ENCODE results near the gene FIGNL2. TPM values are rescaled to one million over a fixed set of nuclear protein-coding genes. Genes with fewer than 3 reads are reported as not detected.

The FIGNL2 gene
- total and polyA plus RNA-seq, 2 experiments from 2014 or later: 1.1 to 5.2 TPM

GRCh38 chr12:51873251-51873994, 24.9 kb upstream of the FIGNL2 start:
- H4K20me1 ChIP-seq (replicated peaks; ENCODE audit: insufficient read depth): no peaks in the 10 kb centered on the region
- H3K36me3 ChIP-seq (ENCODE audit: insufficient read depth): no peaks in the 10 kb centered on the region
- peaks cover 26% of the 10 kb centered on the region for H3K4me1 ChIP-seq (ENCODE audit: insufficient read depth)
- no peak overlapping the region for H3K4me2 ChIP-seq
- H3K27me3 Mint-ChIP-seq (ENCODE audit: insufficient read depth, low read depth, poor library complexity): peaks cover 11% of the 10 kb centered on the region
- peaks cover 16% of the 10 kb centered on the region; the same call in 1 of the 2 replicates for H3F3A ChIP-seq (replicated peaks; ENCODE audit: low read depth)
- no peaks in the 10 kb centered on the region for H3K9me3 Mint-ChIP-seq
- DNase-seq (ENCODE audit: low spot score): no peak
- H3K79me2 ChIP-seq (replicated peaks; ENCODE audit: insufficient read depth): no peaks in the 10 kb centered on the region
- no peaks in the 10 kb centered on the region for H3K36me3 Mint-ChIP-seq (ENCODE audit: low read depth)
- H3K27me3 ChIP-seq (ENCODE audit: insufficient read depth): peaks cover 24% of the 10 kb centered on the region
- H3K27ac Mint-ChIP-seq: no peak overlapping the region
- TF ChIP-seq EZH2 (IDR thresholded peaks at IDR 0.05; ENCODE audit: low read depth, unreplicated experiment) (no peak), NANOG (IDR thresholded peaks at IDR 0.05; ENCODE audit: borderline replicate concordance) (no peak), CREB1 (CRISPR knock-in tag; IDR thresholded peaks at IDR 0.05; ENCODE audit: low read depth) (no peak), JUNB (IDR thresholded peaks at IDR 0.05; ENCODE audit: unreplicated experiment) (no peak)
- TF ChIP-seq, protein P1, sequence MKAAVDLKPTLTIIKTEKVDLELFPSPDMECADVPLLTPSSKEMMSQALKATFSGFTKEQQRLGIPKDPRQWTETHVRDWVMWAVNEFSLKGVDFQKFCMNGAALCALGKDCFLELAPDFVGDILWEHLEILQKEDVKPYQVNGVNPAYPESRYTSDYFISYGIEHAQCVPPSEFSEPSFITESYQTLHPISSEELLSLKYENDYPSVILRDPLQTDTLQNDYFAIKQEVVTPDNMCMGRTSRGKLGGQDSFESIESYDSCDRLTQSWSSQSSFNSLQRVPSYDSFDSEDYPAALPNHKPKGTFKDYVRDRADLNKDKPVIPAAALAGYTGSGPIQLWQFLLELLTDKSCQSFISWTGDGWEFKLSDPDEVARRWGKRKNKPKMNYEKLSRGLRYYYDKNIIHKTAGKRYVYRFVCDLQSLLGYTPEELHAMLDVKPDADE (IDR thresholded peaks at IDR 0.05): no peak
- H3K4me1 Mint-ChIP-seq: peaks cover 32% of the 10 kb centered on the region
- H2AFZ ChIP-seq: no peak overlapping the region
- H3K9me2 ChIP-seq (ENCODE audit: insufficient read depth): no peaks in the 10 kb centered on the region
- ATAC-seq: no peak
- no peak overlapping the region for H3K27ac ChIP-seq (ENCODE audit: low read depth)
- no peak overlapping the region for H3K4me3 ChIP-seq
- H3K4me3 Mint-ChIP-seq: no peak overlapping the region

GRCh38 chr12:51872689-51872981, 24.1 kb upstream of the FIGNL2 start:
- H3K27ac Mint-ChIP-seq: no peak overlapping the region
- Histone ChIP-seq H3K79me2 (replicated peaks; ENCODE audit: insufficient read depth) (no peaks in the 10 kb centered on the region), H3K4me2 (no peak overlapping the region), H4K20me1 (replicated peaks; ENCODE audit: insufficient read depth) (no peaks in the 10 kb centered on the region), H3K27ac (ENCODE audit: low read depth) (no peak overlapping the region), H3K27me3 (ENCODE audit: insufficient read depth) (peaks cover 32% of the 10 kb centered on the region), H3K9me2 (ENCODE audit: insufficient read depth) (no peaks in the 10 kb centered on the region), H3F3A (replicated peaks; ENCODE audit: low read depth) (peaks cover 19% of the 10 kb centered on the region; the same call in 1 of the 2 replicates), H3K4me1 (ENCODE audit: insufficient read depth) (peaks cover 29% of the 10 kb centered on the region), H3K36me3 (ENCODE audit: insufficient read depth) (no peaks in the 10 kb centered on the region), H3K4me3 (no peak overlapping the region), H2AFZ (no peak overlapping the region)
- H3K36me3 Mint-ChIP-seq (ENCODE audit: low read depth): no peaks in the 10 kb centered on the region
- peaks cover 37% of the 10 kb centered on the region for H3K4me1 Mint-ChIP-seq
- H3K9me3 Mint-ChIP-seq: no peaks in the 10 kb centered on the region
- no peak overlapping the region; the same call in 2 of the 3 replicates for H3K4me3 Mint-ChIP-seq
- DNase-seq (ENCODE audit: low spot score) (no peak), ATAC-seq (no peak)
- peaks cover 18% of the 10 kb centered on the region for H3K27me3 Mint-ChIP-seq (ENCODE audit: insufficient read depth, low read depth, poor library complexity)
- TF ChIP-seq ZNF331 (CRISPR knock-in tag; IDR thresholded peaks at IDR 0.05; ENCODE audit: low read depth) (no peak), STAT1 (IDR thresholded peaks at IDR 0.05; ENCODE audit: unreplicated experiment) (no peak), POLR2AphosphoS5 (IDR thresholded peaks at IDR 0.05; ENCODE audit: low read depth) (no peak), EZH2 (IDR thresholded peaks at IDR 0.05; ENCODE audit: low read depth, unreplicated experiment) (no peak)
- TF ChIP-seq, protein P2, sequence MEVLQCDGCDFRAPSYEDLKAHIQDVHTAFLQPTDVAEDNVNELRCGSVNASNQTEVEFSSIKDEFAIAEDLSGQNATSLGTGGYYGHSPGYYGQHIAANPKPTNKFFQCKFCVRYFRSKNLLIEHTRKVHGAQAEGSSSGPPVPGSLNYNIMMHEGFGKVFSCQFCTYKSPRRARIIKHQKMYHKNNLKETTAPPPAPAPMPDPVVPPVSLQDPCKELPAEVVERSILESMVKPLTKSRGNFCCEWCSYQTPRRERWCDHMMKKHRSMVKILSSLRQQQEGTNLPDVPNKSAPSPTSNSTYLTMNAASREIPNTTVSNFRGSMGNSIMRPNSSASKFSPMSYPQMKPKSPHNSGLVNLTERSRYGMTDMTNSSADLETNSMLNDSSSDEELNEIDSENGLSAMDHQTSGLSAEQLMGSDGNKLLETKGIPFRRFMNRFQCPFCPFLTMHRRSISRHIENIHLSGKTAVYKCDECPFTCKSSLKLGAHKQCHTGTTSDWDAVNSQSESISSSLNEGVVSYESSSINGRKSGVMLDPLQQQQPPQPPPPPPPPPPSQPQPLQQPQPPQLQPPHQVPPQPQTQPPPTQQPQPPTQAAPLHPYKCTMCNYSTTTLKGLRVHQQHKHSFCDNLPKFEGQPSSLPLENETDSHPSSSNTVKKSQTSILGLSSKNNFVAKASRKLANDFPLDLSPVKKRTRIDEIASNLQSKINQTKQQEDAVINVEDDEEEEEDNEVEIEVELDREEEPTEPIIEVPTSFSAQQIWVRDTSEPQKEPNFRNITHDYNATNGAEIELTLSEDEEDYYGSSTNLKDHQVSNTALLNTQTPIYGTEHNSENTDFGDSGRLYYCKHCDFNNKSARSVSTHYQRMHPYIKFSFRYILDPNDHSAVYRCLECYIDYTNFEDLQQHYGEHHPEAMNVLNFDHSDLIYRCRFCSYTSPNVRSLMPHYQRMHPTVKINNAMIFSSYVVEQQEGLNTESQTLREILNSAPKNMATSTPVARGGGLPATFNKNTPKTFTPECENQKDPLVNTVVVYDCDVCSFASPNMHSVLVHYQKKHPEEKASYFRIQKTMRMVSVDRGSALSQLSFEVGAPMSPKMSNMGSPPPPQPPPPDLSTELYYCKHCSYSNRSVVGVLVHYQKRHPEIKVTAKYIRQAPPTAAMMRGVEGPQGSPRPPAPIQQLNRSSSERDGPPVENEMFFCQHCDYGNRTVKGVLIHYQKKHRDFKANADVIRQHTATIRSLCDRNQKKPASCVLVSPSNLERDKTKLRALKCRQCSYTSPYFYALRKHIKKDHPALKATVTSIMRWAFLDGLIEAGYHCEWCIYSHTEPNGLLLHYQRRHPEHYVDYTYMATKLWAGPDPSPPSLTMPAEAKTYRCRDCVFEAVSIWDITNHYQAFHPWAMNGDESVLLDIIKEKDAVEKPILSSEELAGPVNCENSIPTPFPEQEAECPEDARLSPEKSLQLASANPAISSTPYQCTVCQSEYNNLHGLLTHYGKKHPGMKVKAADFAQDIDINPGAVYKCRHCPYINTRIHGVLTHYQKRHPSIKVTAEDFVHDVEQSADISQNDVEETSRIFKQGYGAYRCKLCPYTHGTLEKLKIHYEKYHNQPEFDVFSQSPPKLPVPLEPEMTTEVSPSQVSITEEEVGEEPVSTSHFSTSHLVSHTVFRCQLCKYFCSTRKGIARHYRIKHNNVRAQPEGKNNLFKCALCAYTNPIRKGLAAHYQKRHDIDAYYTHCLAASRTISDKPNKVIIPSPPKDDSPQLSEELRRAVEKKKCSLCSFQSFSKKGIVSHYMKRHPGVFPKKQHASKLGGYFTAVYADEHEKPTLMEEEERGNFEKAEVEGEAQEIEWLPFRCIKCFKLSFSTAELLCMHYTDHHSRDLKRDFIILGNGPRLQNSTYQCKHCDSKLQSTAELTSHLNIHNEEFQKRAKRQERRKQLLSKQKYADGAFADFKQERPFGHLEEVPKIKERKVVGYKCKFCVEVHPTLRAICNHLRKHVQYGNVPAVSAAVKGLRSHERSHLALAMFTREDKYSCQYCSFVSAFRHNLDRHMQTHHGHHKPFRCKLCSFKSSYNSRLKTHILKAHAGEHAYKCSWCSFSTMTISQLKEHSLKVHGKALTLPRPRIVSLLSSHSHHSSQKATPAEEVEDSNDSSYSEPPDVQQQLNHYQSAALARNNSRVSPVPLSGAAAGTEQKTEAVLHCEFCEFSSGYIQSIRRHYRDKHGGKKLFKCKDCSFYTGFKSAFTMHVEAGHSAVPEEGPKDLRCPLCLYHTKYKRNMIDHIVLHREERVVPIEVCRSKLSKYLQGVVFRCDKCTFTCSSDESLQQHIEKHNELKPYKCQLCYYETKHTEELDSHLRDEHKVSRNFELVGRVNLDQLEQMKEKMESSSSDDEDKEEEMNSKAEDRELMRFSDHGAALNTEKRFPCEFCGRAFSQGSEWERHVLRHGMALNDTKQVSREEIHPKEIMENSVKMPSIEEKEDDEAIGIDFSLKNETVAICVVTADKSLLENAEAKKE (CRISPR knock-in tag; IDR thresholded peaks at IDR 0.05): no peak
- TF ChIP-seq, protein P3, sequence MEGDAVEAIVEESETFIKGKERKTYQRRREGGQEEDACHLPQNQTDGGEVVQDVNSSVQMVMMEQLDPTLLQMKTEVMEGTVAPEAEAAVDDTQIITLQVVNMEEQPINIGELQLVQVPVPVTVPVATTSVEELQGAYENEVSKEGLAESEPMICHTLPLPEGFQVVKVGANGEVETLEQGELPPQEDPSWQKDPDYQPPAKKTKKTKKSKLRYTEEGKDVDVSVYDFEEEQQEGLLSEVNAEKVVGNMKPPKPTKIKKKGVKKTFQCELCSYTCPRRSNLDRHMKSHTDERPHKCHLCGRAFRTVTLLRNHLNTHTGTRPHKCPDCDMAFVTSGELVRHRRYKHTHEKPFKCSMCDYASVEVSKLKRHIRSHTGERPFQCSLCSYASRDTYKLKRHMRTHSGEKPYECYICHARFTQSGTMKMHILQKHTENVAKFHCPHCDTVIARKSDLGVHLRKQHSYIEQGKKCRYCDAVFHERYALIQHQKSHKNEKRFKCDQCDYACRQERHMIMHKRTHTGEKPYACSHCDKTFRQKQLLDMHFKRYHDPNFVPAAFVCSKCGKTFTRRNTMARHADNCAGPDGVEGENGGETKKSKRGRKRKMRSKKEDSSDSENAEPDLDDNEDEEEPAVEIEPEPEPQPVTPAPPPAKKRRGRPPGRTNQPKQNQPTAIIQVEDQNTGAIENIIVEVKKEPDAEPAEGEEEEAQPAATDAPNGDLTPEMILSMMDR (conservative IDR thresholded peaks at IDR 0.05; ENCODE audit: low read depth in 2 of 2): no peak
